ENCODE measurements around the gene MSRB3.

DNA sequence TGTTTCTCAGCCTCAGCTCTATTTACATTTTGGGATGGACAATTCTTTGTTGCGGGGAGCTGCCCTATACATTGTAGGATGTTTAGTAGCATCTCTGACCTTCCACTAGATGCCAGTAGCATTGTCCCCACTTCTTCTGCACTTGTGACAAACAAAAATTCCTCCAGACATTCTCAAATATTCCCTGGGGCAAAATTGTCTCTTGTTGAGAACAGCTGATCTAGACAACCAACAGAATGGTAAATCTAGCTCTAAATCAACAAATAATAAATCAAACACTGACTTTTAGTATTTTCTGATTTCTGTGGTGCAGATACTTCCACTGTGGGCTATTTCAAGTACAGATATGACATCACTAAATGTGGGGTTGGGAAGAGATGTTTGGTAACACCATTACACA lies 60.7 kb downstream of the MSRB3 start:
- no peak for TF ChIP-seq EP300 (IDR thresholded peaks at IDR 0.05)
- TF ChIP-seq, protein P1, sequence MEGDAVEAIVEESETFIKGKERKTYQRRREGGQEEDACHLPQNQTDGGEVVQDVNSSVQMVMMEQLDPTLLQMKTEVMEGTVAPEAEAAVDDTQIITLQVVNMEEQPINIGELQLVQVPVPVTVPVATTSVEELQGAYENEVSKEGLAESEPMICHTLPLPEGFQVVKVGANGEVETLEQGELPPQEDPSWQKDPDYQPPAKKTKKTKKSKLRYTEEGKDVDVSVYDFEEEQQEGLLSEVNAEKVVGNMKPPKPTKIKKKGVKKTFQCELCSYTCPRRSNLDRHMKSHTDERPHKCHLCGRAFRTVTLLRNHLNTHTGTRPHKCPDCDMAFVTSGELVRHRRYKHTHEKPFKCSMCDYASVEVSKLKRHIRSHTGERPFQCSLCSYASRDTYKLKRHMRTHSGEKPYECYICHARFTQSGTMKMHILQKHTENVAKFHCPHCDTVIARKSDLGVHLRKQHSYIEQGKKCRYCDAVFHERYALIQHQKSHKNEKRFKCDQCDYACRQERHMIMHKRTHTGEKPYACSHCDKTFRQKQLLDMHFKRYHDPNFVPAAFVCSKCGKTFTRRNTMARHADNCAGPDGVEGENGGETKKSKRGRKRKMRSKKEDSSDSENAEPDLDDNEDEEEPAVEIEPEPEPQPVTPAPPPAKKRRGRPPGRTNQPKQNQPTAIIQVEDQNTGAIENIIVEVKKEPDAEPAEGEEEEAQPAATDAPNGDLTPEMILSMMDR (IDR thresholded peaks at IDR 0.05), result no peak
